CMK (cell line): ENCODE data around the gene NAIF1.
"Not testable (repeated sequence)": the region's sequence is repeated elsewhere in the genome, so short reads cannot be mapped to it uniquely, and the experiment has no call there.

Experiments
- DNase-seq: peaks from one replicate; pipeline ENCODE4 v3.0.0-alpha.2; 2010; ENCODE audit warnings: low read depth

The NAIF1 gene

DNA sequence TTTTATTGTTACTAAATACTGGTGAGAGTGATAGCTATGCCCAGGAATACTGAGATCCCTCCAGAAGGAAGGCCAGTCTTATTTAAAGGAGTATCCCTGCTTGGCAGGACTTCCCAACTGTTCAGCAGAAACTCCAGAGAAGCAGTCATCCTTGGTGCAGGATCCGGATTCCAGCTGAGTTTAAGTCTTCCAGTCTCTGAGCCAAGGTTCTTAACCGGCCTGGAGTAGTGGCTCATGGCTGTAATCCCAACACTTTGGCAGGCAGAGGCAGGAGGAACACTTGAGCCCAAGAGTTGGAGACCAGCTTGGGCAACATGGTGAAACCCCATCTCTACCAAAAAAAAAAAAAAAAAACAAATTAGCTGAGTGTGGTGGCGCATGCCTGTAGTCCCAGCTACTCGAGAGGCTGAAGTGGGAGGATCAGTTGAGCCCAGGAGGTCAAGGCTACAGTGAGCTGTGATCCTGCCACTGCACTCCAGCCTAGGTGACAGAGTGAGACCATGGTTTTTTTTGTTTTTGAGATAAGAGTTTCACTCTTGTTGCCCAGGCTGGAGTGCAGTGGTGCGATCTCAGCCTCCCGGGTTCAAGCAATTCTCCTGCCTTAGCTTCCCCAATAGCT is 7.6 kb downstream of the NAIF1 start:
- DNase-seq: no peak

DNA sequence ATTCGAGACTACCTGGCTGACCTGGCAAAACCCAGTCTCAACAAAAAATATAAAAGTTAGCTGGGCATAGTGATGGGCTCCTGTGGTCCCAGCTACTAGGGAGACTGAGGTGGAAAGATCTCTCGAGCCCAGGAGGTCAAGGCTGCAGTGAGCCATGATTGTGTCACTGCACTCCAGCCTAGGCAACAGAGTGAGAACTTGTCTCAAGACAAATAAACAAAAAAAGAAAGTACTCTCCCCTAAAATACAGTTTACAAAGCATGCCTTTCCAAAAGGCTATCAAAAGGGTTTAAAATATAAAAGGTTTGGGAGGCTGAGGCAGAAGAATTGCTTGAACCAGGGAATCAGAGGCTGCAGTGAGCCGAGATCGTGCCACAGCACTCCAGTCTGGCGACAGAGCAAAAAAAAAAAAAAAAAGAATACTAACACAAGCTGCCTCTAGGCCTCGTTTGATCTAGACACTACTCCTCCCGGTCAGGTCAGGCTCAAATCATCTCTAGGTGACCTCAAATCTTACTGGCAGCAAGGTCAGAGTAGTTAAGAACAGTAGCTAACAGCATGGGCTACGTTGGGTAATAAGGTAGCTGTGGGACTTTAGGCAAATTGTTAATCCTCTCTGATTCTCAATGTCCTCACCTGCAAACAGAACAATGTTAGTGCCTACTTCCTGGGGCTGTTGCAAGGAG is 9.3 kb downstream of the NAIF1 start:
- no peak for DNase-seq

DNA sequence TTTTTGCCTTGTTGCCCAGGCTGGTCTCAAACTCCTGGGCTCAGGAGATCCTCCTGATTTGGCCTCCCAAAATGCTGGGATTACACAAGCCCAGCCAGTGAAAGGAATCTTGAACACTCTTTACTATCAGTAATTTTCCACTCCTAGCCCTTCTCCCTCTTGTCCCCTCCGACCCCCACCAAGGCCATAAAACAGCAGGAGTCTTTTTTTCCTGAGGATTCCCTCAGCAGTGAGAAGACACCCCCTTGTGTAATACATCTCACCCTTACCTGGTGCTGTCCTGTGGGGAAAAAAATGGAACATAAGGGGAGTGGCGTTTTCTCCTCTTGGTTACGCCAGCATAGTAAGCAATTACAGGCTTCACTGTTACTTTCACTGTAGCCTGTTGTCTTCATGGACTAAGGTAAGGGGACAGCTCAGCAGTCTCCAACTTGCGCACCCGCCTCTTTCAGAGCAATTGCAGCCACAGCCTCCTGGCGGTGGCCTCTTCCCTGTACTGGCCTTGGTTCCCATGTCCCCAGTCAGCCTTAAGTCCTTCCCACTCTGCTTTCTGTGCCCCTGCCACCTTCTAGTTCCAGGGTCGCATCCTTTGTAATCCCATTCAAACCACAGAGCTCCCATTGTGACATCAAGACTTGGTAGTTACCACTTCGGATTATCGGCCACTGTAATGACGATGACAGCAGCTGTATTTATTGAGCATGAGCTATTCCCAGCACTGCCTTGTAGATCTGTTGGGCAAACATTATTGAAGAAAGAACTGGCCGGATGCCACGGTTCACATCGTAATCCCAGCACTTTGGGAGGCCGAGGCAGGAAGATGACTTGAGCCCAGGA is 10.0 kb downstream of the NAIF1 start:
- DNase-seq: no peak

DNA sequence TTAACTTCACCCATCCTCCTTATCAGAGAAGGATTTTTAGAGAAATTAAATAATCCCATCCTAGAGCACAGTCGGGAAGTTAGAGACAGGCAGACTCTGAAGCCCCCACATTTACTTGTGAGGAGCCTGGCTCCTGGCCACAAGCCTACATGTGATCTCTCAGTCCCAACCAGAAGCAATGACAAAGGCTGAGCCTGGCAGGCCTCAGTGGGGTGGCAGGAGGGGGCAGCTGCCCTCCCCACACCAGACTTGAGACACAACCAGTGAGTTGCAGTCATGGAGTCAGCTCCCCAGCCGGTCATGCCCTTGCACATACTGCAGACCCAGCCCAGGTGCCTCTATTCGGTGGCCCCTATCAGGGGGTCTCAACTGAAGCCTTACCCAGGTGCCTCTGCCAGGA is 11.0 kb downstream of the NAIF1 start:
- DNase-seq: no peak

DNA sequence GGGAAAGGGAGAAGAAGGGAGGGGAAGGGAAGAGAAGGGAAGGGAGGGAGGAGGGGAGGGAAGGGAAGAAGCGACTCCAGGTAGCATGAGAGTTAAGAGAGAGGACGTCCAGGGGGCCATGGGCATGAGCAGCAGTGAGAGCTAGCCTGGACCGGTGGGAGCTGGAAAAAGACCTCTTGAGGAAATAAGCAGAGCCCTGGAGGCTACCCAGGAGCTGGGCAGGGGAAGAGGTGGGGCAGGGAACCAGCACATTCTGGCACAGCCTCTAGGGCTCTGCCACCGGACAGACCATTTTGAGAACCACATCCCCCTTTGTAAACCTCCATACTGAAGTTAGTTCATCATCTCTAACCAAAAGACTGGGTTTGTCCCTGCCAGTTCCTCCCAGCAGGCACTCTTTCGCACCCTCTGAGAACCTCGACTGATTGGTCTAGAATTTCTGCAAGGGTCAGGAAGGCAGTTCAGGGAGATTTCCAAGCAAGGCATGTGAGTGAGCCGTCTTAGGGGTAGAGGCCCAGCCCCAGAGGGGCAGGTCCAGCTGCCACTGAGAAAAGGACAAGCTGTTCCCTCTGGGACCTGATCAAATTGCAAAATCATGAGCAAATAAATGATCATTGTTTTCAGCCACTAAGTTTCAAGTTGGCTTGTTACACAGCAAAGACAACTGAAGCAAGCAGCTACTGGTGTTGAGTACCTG is 11.6 kb downstream of the NAIF1 start:
- DNase-seq: no peak

DNA sequence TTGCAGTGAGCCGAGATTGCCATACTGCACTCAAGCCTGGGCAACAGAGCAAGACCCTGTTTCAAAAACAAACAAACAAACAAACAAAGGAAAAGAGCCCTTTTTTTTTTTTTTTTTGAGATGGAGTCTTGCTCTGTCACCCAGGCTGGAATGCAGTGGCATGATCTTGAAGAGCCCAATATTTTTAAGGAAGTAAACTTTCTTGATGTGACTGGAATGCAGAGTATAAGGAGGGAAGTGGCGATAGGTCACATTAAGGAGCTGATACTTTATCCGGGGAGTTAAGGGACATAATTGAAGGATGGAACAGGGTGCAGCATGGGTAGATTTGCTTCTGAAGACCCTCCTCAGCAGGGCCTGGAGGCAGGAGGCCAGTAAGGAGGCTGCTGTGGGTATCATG is 13.0 kb downstream of the NAIF1 start:
- DNase-seq: no peak

DNA sequence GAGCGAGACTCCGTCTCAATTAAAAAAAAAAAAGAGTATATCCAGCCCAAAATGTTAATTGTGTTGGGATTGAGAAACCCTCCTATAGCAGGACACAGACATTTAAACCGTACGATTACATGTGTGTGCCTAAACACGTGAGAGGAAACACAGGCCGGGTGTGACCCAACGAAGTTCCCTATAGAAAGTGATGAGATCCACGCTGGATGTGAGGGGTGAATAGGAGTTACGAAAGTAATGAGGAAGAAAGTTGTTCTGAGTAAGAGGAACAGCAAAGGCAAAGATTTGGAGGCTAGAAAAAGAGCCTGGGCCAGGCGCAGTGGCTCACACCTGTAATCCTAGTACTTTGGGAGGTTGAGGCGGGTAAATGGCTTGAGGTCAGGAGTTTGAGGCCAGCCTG is 13.6 kb downstream of the NAIF1 start:
- no peak for DNase-seq

DNA sequence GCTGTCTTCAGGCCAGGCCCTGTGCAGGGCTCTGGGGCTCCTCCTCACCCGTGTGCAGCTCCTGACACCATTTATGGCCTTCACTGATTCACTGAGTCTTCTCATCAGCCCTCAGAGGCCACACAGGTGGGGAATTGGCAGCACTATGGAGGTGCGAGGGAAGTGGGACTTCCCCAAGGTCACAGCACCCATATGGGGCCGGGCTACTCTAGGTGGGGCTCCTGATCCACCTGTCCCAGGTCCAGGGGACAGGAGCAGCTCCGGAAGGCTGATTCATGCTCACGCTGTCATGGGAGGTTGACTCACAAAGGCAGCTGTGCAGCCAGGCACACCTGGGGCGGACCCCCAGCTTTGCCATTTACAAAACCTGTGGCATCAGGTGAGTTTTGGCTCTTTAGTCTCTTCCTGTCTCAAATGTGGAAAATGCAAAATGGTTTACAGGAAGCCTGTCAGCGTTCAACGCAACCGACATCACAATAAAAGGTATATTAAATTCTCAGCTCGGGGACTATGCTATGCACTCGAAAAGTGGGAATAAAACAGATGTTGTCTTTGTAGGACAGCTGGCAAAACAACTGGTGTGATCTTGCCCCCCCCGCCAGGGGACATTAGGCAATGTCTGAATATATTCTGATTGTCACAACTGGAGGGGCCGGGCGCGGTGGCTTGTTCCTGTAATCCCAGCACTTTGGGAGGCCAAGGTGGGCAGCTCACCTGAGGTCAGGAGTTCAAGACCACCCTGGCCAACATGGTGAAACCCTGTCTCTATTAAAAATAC is 15.0 kb downstream of the NAIF1 start:
- DNase-seq: no peak

DNA sequence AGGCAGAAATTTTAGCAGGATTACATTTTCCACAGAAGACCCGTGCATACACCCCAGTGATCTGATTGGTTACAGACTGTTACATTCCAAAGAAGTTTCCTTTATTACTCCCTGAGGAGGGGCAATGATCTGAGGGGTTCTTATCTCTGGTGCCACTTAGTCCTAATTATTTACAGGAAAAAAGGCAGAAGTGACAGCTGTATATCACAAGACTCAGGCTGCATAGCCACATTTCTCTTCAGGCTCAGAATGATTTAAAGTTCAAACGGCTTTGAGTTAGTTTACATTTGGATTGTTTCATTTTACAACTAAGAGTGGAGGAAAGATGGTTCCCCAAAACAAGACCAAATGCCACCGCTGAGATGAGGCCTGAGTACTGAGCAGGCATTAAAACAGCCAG is 17.3 kb downstream of the NAIF1 start:
- no peak for DNase-seq

DNA sequence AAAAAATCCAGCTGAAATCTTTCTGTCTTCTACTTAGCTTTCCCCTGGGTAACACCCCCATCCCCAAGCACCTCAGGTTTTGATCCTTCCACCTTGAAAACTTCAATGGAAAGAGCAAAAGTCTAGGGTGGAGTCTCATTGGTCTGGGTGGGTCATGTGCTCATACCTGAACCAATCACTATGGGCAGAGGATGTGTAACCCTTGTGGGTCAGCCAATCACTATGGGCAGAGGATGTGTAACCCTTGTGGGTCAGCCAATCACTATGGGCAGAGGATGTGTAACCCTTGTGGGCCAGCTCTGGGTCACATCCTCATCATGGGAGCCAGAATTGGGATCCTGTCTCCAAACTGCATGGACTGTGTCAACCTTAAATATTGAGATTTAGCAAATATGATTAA is 18.5 kb downstream of the NAIF1 start:
- DNase-seq: no peak

DNA sequence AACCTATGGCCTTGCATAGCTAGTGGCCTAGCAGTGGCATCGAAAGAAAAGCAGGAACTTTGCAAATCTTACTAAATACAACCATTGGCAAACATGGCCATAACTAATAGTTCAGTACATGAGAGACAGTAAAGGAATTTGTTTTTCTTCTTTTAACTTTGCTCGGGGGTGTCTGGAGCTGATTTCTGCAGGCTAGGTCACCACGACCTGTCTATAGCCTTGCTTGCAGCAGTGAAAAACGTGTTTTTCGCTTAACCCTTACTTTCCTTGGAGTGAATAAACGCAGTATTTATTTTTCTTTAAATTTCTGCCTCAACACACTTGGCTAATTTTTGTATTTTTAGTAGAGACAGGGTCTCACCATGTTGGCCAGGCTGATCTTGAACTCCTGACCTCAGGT is 19.9 kb downstream of the NAIF1 start:
- DNase-seq: no peak

DNA sequence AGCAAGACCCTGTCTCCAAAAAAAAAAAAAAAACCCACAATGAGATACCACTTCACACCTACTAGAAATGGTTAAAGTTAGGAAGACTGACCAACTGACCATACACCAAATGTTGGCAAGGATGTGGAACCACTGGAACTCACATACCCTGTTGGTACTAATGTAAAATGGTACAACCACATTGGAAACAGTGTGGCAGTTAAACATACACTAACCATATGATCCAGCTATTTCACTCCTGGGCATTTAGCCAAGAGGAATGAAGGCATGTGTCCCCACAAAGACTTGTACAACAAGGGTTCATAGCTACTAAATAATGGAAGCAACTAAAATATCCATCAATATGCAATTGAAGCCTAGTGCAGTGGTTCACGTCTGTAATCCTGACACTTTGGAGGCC is 21.3 kb downstream of the NAIF1 start:
- DNase-seq: no peak

DNA sequence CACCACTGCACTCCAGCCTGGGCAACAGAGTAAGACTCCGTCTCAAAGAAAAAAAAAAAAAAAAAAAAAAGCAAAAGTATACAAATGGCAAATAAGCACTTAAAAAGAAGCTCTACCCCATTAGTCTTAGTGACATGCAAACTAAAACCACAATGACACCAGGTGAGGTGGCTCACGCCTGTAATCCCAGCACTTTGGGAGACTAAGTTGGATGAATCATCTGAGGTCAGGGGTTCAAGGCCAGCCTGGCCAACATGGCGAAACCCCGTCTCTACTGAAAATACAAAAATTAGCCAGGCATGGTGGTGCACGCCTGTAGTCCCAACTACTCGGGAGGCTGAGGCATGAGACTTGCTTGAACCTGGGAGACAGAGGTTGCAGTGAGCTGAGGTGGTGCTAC is 21.7 kb downstream of the NAIF1 start:
- not testable (repeated sequence) for DNase-seq

DNA sequence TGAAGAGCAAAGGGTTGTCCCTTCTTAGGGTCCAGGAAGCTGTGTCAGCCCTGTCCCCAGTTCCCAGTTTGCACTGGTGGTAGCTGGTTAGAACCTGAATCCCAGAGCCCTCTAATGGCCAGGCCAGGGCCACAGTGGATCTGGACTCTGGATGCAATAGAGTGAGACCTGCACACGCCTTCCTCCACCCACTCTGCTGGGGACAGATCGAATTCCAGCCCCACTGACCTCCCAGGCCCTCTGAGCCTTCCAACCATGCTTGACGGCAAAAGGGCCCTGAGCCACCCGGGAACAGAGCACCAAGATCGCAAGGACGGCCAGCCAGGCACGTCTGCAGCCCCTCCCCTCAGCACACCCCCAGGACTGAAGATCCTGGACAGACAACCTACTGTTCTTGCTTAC is 23.7 kb downstream of the NAIF1 start:
- no peak for DNase-seq

DNA sequence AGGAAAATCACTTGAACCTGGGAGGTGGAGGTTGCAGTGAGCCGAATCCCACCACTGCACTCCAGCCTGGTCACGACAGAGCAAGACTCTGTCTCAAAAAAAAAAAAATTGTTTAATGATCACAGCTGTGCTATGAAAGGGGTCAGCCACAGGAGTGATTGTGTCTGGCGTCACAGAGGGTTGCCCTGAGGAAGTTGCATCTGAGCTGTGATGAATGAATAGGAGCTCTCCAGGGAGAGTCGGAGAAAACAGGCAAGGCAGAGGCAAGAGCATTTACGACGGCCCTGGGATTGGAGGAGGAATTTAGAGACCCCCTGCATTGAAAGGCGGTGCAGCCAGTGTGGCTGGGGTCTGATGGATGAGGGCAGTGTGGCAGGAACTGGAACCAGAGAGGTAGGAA is 25.1 kb downstream of the NAIF1 start:
- DNase-seq: no peak

DNA sequence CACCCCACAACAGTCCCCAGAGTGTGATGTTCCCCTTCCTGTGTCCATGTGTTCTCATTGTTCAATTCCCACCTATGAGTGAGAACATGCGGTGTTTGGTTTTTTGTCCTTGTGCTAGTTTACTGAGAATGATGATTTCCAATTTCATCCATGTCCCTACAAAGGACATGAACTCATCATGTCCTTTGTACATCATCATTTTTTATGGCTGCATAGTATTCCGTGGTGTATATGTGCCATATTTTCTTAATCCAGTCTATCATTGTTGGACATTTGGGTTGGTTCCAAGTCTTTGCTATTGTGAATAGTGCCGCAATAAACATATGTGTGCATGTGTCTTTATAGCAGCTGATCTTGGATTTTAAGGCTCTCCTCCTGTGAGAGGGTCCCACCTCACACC is 26.3 kb downstream of the NAIF1 start:
- not testable (repeated sequence) for DNase-seq

DNA sequence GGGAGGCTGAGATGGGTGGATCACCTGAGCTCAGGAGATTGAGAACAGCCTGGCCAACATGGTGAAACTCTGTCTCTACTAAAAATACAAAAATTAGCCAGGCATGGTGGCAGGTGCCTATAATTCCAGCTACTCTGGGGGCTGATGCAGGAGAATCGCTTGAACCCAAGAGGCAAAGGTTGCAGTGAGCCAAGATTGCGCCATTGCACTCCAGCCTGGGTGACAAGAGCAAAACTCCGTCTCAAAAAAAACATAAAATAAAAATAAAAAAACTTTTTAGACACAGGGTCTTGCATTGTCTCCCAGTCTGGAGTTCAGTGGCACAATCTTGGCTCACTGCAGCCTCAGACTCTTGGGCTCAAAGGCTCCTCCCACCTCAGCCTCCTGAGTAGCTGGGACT is 30.6 kb downstream of the NAIF1 start:
- DNase-seq: not testable (repeated sequence)

DNA sequence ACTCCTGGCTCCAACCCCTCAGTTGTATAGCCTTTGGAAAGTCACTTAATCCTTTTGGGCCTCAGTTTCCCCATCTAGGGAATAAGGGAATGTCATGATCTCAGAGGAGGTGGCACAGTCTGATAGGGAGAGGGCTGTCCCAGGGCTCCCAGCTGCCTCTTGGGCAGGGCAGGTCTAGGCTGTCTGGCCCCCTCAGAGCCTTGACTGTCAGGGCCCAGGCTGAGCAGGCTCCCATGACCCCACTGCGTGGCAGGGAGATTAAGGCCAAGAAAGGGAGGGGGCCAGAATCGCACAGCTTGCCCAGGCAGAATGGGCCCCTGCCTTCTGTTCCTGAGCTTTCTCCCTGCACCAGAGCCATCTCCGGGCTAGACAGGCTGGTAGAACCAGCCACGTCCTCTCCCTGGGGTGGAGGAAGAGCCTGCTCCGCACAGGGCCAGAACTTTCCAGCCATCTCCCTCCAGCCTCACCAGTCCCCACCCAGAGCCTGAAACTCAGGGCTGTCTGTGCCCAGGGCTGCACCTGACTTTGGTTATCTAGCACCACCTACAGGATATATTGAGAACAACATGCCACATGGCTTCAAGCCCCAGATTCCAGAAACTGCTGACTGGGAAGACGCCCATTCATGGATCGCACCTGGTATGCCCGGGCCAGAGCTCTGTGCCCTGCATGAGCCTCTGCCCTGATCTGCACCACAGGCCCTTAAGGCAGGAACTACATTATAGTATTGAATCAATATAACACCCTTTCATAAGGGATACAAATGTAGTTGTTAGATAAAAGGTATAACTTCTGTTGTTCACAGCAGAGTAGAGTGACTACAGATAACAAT is 32.1 kb downstream of the NAIF1 start:
- DNase-seq: peak; percentile 73

DNA sequence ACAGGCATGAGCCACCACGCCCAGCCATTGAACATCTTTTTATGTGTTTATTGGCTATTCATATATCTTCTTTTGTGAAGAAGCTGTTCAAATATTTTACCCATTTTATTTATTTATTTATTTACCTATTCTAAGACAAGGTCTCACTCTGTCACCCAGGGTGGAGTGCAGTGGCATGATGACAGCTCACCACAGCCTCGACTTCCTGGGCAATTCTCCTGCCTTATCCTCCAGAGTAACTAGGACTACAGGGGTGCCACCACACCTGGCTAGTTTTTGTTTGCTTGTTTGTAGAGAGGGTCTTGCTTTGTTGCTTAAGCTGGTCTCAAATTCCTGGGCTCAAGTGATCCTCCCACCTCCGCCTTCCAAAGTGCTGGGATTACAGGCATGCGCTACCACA is 33.5 kb downstream of the NAIF1 start:
- DNase-seq: no peak

DNA sequence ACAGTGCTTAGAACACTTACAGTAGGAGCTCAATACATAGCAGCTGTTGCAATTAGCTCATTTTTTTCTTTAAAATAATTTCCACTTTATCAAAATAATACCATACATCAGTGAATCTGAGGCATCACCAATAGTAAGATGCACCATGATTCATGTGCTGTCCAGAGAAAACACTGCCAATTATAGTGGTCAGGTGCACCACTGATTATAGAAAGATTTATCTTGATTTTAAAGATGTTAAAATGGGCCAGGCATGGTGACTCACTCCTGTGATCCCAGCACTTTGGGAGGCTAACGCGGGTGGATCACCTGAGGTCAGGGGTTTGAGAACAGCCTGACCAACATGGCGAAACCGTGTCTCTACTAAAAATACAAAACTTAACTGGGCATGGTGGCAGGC is 39.4 kb downstream of the NAIF1 start:
- no peak for DNase-seq
